ENCODE measurements around the gene PHRF1. TPM values are rescaled to one million over a fixed set of nuclear protein-coding genes. Genes with fewer than 3 reads are reported as not detected.
"Not testable (repeated sequence)": the region's sequence is repeated elsewhere in the genome, so short reads cannot be mapped to it uniquely, and the experiment has no call there.

Gene PHRF1
- total and polyA plus RNA-seq, 8 donors = 11.2 to 39.3 (median 14.8) TPM

GRCh38 chr11:641806-642370 is 65.6 kb downstream of the PHRF1 start:
- no peak overlapping the region for H3K27ac ChIP-seq
- 94% methylated on average over 19 of the region's 19 CpGs for WGBS, 2 donors
- DNase-seq = peak in 1 of 6 donors; percentile 65
- ATAC-seq = no peak
- no peak for TF ChIP-seq CTCF (IDR thresholded peaks at IDR 0.05)
- H3K4me1 ChIP-seq = no peaks in the 10 kb centered on the region
- intact Hi-C loops (cut with DNase I) = no loop called here
- no peak overlapping the region for H3K4me3 ChIP-seq
- FAIRE-seq = no peak
- H3K27me3 ChIP-seq = no peaks in the 10 kb centered on the region
- H3K9me3 ChIP-seq = no peaks in the 10 kb centered on the region
- peaks cover 0 to 9% (median 0%) of the 10 kb centered on the region in 3 donors for H3K36me3 ChIP-seq

GRCh38 chr11:643366-643765 is 67.1 kb downstream of the PHRF1 start:
- DNase-seq (no peak), FAIRE-seq (no peak), ATAC-seq (peak in 1 of 4 donors; percentile 1)
- H3K4me1 ChIP-seq = no peaks in the 10 kb centered on the region
- no peak overlapping the region for H3K27ac ChIP-seq
- H3K36me3 ChIP-seq = peaks cover 0 to 9% (median 0%) of the 10 kb centered on the region in 3 donors
- H3K4me3 ChIP-seq = no peak overlapping the region
- WGBS, 2 donors = 93 to 94% methylated on average over 9 of the region's 9 CpGs
- intact Hi-C loops (cut with DNase I) = no loop called here
- no peak for TF ChIP-seq CTCF (IDR thresholded peaks at IDR 0.05)
- no peaks in the 10 kb centered on the region for H3K9me3 ChIP-seq
- H3K27me3 ChIP-seq = no peaks in the 10 kb centered on the region

- Histone ChIP-seq H3K36me3 (peaks cover 0 to 9% (median 0%) of the 10 kb centered on the region in 3 donors), H3K4me3 (no peak overlapping the region), H3K9me3 (no peaks in the 10 kb centered on the region), H3K4me1 (no peaks in the 10 kb centered on the region), H3K27me3 (no peaks in the 10 kb centered on the region), H3K27ac (no peak overlapping the region)
- intact Hi-C loops (cut with DNase I) = no loop called here
- ATAC-seq = no peak
- FAIRE-seq = no peak
- WGBS, 2 donors = 88 to 92% methylated on average over 50 of the region's 50 CpGs
- TF ChIP-seq CTCF (IDR thresholded peaks at IDR 0.05) = no peak
- peak in 1 of 6 donors; percentile 74 for DNase-seq
These were observed 67.8 kb downstream of the PHRF1 start for GRCh38 chr11:643849-644738.

GRCh38 chr11:645536-645935 is 69.3 kb downstream of the PHRF1 start:
- Histone ChIP-seq H3K4me1 (no peaks in the 10 kb centered on the region), H3K9me3 (no peaks in the 10 kb centered on the region), H3K36me3 (peaks cover 0 to 14% (median 0%) of the 10 kb centered on the region in 3 donors), H3K27me3 (no peaks in the 10 kb centered on the region), H3K4me3 (no peak overlapping the region), H3K27ac (no peak overlapping the region)
- DNase-seq (peak in 1 of 6 donors; percentile 37), ATAC-seq (no peak), FAIRE-seq (no peak)
- intact Hi-C loops (cut with DNase I) = no loop called here
- TF ChIP-seq CTCF (IDR thresholded peaks at IDR 0.05) = no peak
- 82 to 90% methylated on average over 16 of the region's 16 CpGs for WGBS, 2 donors

GRCh38 chr11:646214-646613 is 69.9 kb downstream of the PHRF1 start:
- H3K27ac ChIP-seq = no peak overlapping the region
- 86 to 94% methylated on average over 14 of the region's 14 CpGs for WGBS, 2 donors
- H3K4me3 ChIP-seq = no peak overlapping the region
- no peak for FAIRE-seq
- no peak for TF ChIP-seq CTCF (IDR thresholded peaks at IDR 0.05)
- no peaks in the 10 kb centered on the region for H3K27me3 ChIP-seq
- intact Hi-C loops (cut with DNase I) = no loop called here
- DNase-seq = peak in 1 of 6 donors; percentile 65
- H3K36me3 ChIP-seq = peaks cover 0 to 20% (median 0%) of the 10 kb centered on the region in 3 donors
- no peaks in the 10 kb centered on the region for H3K4me1 ChIP-seq
- H3K9me3 ChIP-seq = no peaks in the 10 kb centered on the region
- ATAC-seq = no peak

- ATAC-seq, H3K9me3 ChIP-seq, FAIRE-seq: not testable (repeated sequence)
These were observed 71.4 kb downstream of the PHRF1 start for GRCh38 chr11:647672-648158.

More at GRCh38 chr11:647672-648158, 71.4 kb downstream of the PHRF1 start:
- H3K36me3 ChIP-seq = peaks cover 0 to 20% (median 0%) of the 10 kb centered on the region in 3 donors
- H3K4me3 ChIP-seq; H3K27ac ChIP-seq; H3K27me3 ChIP-seq; intact Hi-C loops (cut with DNase I); H3K4me1 ChIP-seq; DNase-seq: not testable (repeated sequence)
- 73 to 78% methylated on average over 10 of the region's 14 CpGs for WGBS, 2 donors

Measured in pancreas (tissue), 10 donors.